DOHH2 (cell line): ENCODE data around the gene TNS1.

Experiments
- CTCF ChIP-seq: fragments of 200-600 bp; sonication (generic); IDR thresholded peaks from one replicate; pipeline ENCODE4 v1.5.1; 2014; ENCODE audit warnings: antibody characterized with exemption, mild to moderate bottlenecking, low read depth, low read length; ENCODE audit not compliant: poor library complexity, severe bottlenecking
- EZH2phosphoT487 ChIP-seq: fragments of 200-600 bp; sonication (generic); IDR thresholded peaks from 2 replicates; pipeline ENCODE4 v1.6.1; 2017; ENCODE audit warnings: borderline replicate concordance, mild to moderate bottlenecking, antibody characterized with exemption, low read length, moderate library complexity, mixed read lengths

DNA sequence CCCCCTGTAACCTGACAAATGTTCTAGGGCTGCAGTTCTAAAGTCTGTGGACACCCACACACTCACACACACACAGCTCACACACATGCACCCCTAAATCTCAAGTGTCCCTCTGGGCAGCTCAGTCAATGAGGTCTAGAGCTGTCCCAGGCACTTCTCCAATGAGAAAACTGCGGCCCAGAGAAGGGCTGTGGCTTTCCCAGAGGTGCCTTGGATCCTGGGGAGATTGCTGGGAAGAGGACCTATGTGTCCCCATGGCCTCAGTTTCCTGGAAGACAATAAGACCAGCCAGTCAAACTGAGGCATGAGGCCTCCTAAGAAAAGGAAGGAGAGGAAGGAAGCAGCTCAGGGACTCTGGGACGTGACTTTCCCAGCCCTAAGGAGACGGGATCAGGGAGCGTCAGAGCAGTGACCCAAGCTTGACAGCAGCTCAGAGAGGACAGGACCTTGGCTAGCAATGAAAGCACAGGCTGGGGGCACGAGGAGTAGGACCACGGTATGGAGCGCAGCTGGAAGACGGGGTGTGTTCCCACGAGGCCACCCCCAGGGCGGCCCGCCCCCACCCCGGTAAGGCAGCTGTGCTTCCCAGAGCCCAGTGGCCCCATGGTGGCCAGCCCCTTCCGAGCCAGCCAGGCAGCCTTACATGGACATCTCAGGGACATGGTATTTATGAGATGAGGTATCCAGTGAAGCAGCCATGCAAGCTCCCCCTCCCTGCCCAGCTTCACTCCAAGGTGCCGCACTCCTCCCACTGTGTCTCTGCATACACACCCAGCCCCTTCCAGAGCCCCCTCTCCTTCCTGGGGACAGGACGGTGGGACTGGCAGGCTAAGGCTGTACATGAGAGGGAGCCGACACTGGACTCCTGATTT, 46.0 kb downstream of the TNS1 start:
- TF ChIP-seq CTCF, result no peak
- no peak for TF ChIP-seq EZH2phosphoT487
